Neural crest cell (in vitro differentiated cells): ENCODE data around the gene CALR3. TPM values are rescaled to one million over a fixed set of nuclear protein-coding genes. Genes with fewer than 3 reads are reported as not detected.

Source experiments
- DNase-seq: peaks from one replicate; pipeline ENCODE4 v3.0.0; 2021; ENCODE audit warnings: low read depth, mixed read lengths, low spot score
- H3K27ac Mint-ChIP-seq: one replicate; pipeline ENCODE4 v1.8.0; 2021; ENCODE audit warnings: mild to moderate bottlenecking, mixed read lengths; ENCODE audit not compliant: unreplicated experiment
- H3K27me3 Mint-ChIP-seq: 2 replicates; pipeline ENCODE4 v1.8.0; 2021; ENCODE audit warnings: low read depth, mild to moderate bottlenecking, mixed read lengths
- H3K36me3 Mint-ChIP-seq: 2 replicates; pipeline ENCODE4 v1.8.0; 2021; ENCODE audit warnings: low read depth, mild to moderate bottlenecking, mixed read lengths
- H3K4me1 Mint-ChIP-seq: 2 replicates; pipeline ENCODE4 v1.8.0; 2021; ENCODE audit warnings: mixed read lengths
- H3K4me3 Mint-ChIP-seq: one replicate; pipeline ENCODE4 v1.8.0; 2021; ENCODE audit warnings: mild to moderate bottlenecking, mixed read lengths
- H3K9me3 Mint-ChIP-seq: 2 replicates; pipeline ENCODE4 v1.8.0; 2021; ENCODE audit warnings: mixed read lengths
- total RNA-seq: library from RNA; stranded (reverse); gene quantifications from 2 replicates; pipeline ENCODE4 v1.2.1, GENCODE V29; 2021
- TF ChIP-seq, protein P1 (sequence below): fragments of 200-600 bp; sonication (generic); conservative IDR thresholded peaks from 2 replicates; pipeline ENCODE4 v1.5.0; 2021; ENCODE audit warnings: antibody characterized with exemption, mild to moderate bottlenecking

CALR3 gene
- total RNA-seq, 1 donor from 2014 or later, result not detected

DNA sequence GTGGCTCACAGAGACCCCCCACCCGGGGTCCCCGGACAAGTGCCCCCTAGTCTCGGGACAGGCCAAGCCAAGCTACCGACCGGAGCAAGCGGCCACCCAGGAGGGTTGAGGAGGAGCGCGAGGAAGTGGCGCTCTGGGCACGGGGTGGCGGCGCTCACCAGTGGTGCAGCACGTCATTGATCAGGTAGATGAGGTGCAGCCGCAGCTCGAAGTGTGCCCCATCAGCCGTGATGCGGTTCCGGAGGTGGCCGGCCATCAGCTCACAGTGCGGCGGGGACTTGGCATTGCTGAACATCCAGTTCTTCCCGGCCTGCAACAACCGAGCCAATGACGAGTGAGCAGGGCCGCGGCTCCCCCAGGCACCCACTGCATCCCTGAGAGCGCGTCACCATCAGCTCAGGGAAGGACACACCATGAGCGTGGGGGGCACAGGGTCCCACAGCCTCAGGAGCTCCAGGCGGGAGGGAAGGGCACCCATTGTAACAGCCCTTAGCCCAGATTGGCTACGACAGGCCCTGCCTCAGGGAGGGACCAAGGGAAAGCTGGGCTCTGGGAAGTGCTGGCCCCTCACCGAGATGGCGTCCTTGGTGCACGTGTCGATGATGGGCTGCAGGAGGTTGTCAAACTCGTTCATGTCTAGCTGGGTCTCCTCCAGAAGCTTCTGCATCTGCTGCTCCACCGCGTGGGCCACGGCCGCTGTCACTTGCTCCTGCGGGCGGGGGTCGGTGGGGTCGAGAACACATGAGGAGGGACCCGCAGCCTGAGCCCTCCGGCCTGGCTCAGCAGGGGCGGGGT, 36.7 kb upstream of the CALR3 start:
- TF ChIP-seq, protein P1, sequence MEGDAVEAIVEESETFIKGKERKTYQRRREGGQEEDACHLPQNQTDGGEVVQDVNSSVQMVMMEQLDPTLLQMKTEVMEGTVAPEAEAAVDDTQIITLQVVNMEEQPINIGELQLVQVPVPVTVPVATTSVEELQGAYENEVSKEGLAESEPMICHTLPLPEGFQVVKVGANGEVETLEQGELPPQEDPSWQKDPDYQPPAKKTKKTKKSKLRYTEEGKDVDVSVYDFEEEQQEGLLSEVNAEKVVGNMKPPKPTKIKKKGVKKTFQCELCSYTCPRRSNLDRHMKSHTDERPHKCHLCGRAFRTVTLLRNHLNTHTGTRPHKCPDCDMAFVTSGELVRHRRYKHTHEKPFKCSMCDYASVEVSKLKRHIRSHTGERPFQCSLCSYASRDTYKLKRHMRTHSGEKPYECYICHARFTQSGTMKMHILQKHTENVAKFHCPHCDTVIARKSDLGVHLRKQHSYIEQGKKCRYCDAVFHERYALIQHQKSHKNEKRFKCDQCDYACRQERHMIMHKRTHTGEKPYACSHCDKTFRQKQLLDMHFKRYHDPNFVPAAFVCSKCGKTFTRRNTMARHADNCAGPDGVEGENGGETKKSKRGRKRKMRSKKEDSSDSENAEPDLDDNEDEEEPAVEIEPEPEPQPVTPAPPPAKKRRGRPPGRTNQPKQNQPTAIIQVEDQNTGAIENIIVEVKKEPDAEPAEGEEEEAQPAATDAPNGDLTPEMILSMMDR, result no peak
- H3K4me3 Mint-ChIP-seq, result no peak overlapping the region
- no peaks in the 10 kb centered on the region for H3K27me3 Mint-ChIP-seq
- H3K4me1 Mint-ChIP-seq, result no peaks in the 10 kb centered on the region
- H3K9me3 Mint-ChIP-seq, result no peaks in the 10 kb centered on the region
- DNase-seq, result no peak
- peaks cover 9% of the 10 kb centered on the region for H3K36me3 Mint-ChIP-seq
- no peak overlapping the region for H3K27ac Mint-ChIP-seq

DNA sequence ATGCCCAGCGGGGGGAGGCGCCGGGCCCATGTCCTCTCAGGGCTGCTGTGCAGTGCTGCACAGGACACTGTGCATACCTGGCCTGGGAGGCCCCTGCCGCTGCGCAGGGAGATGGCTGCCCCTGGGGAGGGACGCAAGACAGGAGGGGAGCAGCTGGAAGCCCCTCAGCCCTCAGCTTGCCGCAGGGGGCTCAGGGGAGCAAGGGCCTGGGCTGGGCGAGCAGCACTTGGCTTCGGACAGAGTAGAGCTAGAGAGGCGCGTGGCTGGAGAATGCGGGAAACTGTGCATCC, 35.4 kb upstream of the CALR3 start:
- TF ChIP-seq, protein P1, result no peak
- Mint-ChIP-seq H3K4me1 (no peaks in the 10 kb centered on the region), H3K4me3 (no peak overlapping the region), H3K9me3 (no peaks in the 10 kb centered on the region), H3K27me3 (no peaks in the 10 kb centered on the region), H3K27ac (no peak overlapping the region), H3K36me3 (peaks cover 7% of the 10 kb centered on the region)
- no peak for DNase-seq

DNA sequence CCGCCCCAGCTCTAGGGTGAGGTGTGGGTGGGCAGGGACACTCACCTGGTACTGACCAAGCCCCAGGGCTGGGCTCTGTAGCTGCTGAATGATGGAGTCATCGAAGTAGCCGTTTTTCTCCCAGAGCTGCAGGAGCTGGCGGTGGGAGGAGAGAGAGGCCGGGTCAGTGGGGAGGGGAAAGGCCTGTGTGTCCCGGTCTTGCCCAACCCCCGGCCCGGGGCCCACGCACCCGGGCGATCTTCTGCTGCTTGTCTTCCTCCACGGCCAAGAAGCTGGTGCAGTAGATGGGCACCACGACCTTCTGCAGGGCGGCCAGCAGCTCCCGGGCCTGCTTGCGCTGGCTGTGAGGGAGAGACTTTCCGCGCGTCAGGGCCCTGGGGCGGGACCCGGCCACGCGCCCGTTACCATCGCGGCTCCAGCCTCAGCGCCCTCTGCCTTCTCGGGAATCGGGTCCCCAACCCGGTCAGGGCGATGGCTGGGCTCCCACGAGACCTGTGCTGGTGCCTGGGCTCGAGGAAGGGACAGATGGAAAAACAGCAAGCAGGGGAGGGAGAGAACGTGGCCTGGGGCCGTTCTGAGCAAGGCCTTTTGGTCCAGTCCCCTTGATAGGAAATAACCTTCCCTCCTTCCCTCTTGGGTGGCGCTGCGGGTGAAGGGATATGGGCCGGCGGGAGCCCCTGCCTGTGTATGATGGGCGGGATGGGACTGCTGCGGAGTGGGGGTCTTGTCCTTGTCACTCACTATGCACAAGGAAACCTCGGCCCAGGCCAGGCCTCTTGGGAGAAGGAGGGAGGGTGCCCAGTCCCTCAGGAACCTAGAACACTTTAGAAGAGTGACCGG, 34.8 kb upstream of the CALR3 start:
- no peaks in the 10 kb centered on the region for H3K27me3 Mint-ChIP-seq
- H3K27ac Mint-ChIP-seq, result no peak overlapping the region
- peaks cover 7% of the 10 kb centered on the region for H3K36me3 Mint-ChIP-seq
- no peak overlapping the region for H3K4me3 Mint-ChIP-seq
- no peak for DNase-seq
- no peaks in the 10 kb centered on the region for H3K9me3 Mint-ChIP-seq
- TF ChIP-seq, protein P1, result no peak
- no peaks in the 10 kb centered on the region for H3K4me1 Mint-ChIP-seq

DNA sequence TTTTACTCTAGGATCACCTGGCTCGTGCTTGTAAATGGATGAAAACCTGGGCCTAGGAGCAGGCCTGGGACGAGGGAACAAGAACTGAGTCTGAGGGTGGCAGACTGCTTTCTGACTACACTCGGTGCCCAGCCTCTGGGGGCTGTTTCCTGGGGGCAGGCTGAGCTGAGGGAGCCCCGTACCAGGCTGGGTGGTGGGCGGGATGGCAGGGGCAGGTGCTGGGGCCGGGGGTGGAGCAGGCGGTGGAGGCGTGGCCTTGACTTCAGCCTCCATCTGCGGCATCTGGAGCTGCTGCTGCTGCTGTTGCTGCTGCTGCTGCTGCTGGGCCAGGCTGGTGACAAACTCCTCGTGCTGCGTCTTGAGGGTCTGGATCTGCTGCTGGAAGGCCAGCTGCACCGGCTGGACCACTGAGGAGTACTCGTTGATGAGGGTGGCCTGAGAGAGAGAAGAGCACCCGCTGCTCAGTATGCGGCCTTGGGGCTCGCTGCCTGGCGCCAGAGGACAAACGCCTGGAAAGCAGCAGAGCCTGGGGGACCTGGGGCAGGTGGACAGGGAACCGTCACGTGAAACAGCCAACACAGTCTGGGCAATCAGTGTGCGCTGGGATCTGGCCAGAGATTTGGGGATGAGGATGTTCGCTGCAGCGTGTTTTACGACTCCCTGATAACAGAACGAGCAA, 33.6 kb upstream of the CALR3 start:
- TF ChIP-seq, protein P1, result no peak
- Mint-ChIP-seq H3K36me3 (peaks cover 7% of the 10 kb centered on the region), H3K27me3 (no peaks in the 10 kb centered on the region), H3K4me1 (no peaks in the 10 kb centered on the region), H3K9me3 (no peaks in the 10 kb centered on the region), H3K4me3 (no peak overlapping the region), H3K27ac (no peak overlapping the region)
- DNase-seq, result no peak

DNA sequence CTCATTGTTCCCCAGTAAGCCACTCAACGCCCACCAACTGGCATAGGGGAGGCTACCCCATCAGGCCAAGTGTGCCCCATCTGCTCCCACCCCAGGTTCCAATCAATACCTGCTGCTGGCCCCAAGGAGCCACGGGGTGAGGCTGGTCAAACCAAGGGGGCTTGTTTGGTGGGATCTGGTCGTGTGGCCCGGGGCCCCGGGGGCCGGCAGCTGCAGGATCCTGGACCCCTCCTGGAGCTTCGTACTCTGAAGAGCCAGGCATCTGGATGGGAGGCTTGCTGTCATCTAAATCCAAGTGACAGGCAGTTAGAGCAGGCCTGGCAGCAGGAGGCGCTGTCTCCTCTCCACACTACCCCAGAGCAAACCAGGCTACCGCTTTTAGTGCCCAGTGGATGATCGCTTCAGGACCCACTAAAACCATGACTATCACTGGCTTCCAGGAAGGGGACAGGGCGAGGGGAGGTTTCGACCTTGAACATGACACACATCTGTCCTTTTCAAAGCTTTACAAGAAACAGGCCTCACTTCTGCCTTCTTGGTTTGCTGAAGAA, 32.1 kb upstream of the CALR3 start:
- H3K27ac Mint-ChIP-seq, result no peak overlapping the region
- TF ChIP-seq, protein P1, result peak; percentile 53
- H3K9me3 Mint-ChIP-seq, result no peaks in the 10 kb centered on the region
- H3K4me3 Mint-ChIP-seq, result no peak overlapping the region
- H3K36me3 Mint-ChIP-seq, result peaks cover 15% of the 10 kb centered on the region
- H3K4me1 Mint-ChIP-seq, result no peaks in the 10 kb centered on the region
- H3K27me3 Mint-ChIP-seq, result no peaks in the 10 kb centered on the region
- peak; percentile 16 for DNase-seq
